GM18861 (cell line): ENCODE data around the gene KDM4D.
"Not testable (repeated sequence)": the region's sequence is repeated elsewhere in the genome, so short reads cannot be mapped to it uniquely, and the experiment has no call there.

ENCODE experiments used
- ATAC-seq: cut with Tn5 transposase; IDR thresholded peaks from one replicate; pipeline ENCODE4 v1.9.1; 2021; ENCODE audit not compliant: unreplicated experiment

KDM4D gene

GRCh38 chr11:94956963-94957362 lies 16.5 kb upstream of the KDM4D start:
- ATAC-seq, result no peak

GRCh38 chr11:94958121-94958696 lies 15.3 kb upstream of the KDM4D start:
- ATAC-seq, result no peak

- no peak for ATAC-seq
Observed at GRCh38 chr11:94959179-94959578, 14.3 kb upstream of the KDM4D start.

GRCh38 chr11:94960488-94960887 lies 13.0 kb upstream of the KDM4D start:
- no peak for ATAC-seq

- no peak for ATAC-seq
Observed at GRCh38 chr11:94961255-94961654, 12.3 kb upstream of the KDM4D start.

- ATAC-seq, result no peak
Observed at GRCh38 chr11:94964934-94965333, 8.6 kb upstream of the KDM4D start.

GRCh38 chr11:94968334-94968958 lies 5.1 kb upstream of the KDM4D start:
- no peak for ATAC-seq

- no peak for ATAC-seq
Observed at GRCh38 chr11:94972700-94973098, 810 bp upstream of the KDM4D start.

GRCh38 chr11:94974178-94974577 lies 669 bp downstream of the KDM4D start:
- no peak for ATAC-seq

- no peak for ATAC-seq
Observed at GRCh38 chr11:94975599-94975998, 2.1 kb downstream of the KDM4D start.

GRCh38 chr11:94987378-94987777 lies 13.9 kb downstream of the KDM4D start:
- ATAC-seq, result no peak

- ATAC-seq, result no peak
Observed at GRCh38 chr11:94988748-94989147, 15.2 kb downstream of the KDM4D start.

GRCh38 chr11:94993400-94993943 lies 20.0 kb downstream of the KDM4D start:
- no peak for ATAC-seq

- ATAC-seq, result no peak
Observed at GRCh38 chr11:94997437-94997836, 23.9 kb downstream of the KDM4D start.

- ATAC-seq, result no peak
Observed at GRCh38 chr11:94998285-94998684, 24.8 kb downstream of the KDM4D start.

GRCh38 chr11:95003716-95004115 lies 30.2 kb downstream of the KDM4D start:
- ATAC-seq, result no peak

- no peak for ATAC-seq
Observed at GRCh38 chr11:95005642-95006041, 32.1 kb downstream of the KDM4D start.

- no peak for ATAC-seq
Observed at GRCh38 chr11:95011376-95011775, 37.9 kb downstream of the KDM4D start.

GRCh38 chr11:95014184-95014821 lies 40.8 kb downstream of the KDM4D start:
- ATAC-seq, result no peak

- ATAC-seq, result no peak
Observed at GRCh38 chr11:95016139-95016538, 42.6 kb downstream of the KDM4D start.

GRCh38 chr11:95021468-95021867 lies 48.0 kb downstream of the KDM4D start:
- ATAC-seq, result not testable (repeated sequence)

GRCh38 chr11:95024958-95025357 lies 51.4 kb downstream of the KDM4D start, which contains the start of gene KDM4E:
Gene KDM4E (plus strand): TSS chr11:95025258. CDS start chr11:95025558, 300 bp downstream.
- no peak for ATAC-seq
